Fibroblast of upper back skin (primary cell): ENCODE measurements around the gene C2orf42.
"Not testable (repeated sequence)": the region's sequence is repeated elsewhere in the genome, so short reads cannot be mapped to it uniquely, and the experiment has no call there.

ENCODE experiments used
- DNase-seq: peaks from one replicate; pipeline ENCODE4 v3.0.0-alpha.2; 2013

Gene C2orf42

DNA sequence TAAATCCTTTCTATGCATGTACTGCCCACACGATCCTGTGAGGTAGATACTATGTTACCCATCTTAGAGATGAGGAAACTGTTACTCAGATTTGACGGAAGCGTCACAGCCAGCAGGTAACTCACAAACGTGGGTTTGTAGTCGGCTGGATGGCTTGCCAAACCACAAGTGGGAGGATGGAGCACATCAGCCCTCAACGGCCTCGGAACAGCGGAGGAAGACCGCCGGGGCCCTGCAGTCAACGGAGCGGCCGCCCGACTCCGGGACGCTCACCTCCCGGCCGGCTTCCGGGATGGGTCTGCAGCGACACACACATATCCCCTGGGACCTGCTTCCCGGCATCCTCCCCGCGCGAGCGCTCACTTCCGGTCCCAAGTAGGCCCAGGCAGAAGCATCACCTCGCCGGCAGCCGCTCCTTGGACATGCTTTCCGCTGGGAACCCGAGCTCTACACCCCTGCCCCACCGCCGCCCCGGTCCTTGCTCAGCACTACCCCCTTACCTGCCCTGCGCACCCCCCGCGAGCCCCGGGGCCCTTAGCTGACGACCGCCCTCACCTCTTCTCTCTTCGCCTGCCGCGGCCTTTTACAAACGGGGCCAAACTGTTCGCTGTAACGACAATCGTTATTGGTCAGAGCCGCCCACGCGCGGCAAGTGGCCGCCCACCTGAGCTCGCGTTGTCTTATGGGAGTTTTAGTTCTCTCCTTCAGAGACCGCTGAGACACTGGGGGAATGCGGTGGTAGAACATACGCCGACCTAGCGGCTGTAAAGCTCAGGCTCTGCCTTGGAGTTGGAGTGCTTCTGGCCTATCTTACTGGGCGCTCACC, at the start of gene C2orf42:
Gene C2orf42 (minus strand): TSS at position 602 of the 826 bp plus-strand sequence. CDS start 9,034 bp downstream, outside the sequence.
- DNase-seq: peak; percentile 98

DNA sequence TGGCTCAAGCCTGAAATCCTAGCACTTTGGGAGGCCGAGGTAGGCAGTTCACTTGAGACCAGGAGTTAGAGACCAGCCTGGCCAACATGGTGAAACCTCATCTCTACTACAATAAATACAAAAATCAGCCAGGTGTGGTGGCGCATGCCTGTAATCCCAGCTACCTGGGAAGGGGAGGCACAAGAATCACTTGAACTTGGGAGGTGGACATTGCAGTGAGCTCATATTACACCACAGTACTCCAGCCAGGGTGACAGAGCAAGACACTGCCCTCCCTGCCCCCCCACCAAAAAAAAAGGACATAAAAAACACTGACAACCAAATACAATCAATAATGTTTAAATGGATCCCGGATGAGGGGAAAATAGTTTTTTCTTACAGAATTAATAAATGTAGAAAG, 49.8 kb upstream of the C2orf42 start:
- DNase-seq: no peak

DNA sequence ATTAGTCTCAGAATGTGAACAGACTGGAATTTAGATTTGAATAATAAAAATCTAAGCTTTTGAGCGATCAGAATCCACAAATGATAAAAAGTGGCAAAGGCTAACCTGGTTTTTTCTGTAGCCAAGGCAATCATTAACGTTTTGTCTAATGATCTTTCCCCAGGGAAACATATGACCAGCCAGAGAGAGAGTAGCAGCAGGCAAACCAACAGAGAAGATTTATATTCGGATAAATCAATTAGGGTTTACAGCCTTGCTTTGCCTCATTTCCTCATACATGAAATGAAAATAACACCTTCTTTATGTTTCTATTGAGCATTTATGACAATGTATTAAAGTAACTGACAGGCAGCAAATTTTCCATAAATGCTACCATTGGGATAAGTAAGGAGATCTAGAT, 43.1 kb upstream of the C2orf42 start:
- DNase-seq: no peak

DNA sequence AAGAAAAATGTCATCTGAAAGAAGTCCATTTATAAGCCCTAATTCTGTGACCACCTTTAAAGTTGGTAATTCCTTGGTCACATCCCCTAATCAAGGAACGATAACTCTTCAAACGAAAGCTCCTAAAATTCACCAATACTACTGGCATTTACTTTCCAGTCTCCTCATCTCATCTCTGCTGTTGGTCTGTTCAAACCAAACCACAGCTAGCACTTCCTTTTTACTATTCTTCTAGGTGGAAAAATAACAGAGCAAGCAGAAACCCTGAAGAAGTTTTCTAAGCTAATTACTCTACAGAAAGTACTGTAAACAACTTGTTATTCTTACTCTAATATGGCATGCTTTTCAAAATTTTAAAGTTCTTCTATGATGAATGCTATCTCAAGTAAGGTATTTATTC, 36.0 kb upstream of the C2orf42 start:
- no peak for DNase-seq

DNA sequence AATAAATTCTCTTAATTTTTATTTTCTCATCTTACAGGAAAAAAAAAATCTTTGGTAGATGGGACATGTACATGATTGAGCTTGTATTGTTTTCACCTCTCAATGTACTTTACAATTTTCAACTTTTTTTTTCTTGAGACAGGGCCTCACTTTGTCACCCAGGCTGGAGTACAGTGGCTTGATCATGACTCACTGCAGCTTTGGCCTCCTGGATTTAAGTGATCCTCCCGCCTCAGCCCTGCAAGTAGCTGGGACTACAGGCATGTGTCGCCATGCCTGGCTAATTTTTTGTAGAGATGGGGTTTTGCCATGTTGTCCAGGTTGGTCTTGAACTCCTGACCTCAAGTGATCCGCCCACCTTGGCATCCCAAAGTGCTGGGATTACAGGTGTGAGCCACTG, 32.5 kb upstream of the C2orf42 start:
- not testable (repeated sequence) for DNase-seq

DNA sequence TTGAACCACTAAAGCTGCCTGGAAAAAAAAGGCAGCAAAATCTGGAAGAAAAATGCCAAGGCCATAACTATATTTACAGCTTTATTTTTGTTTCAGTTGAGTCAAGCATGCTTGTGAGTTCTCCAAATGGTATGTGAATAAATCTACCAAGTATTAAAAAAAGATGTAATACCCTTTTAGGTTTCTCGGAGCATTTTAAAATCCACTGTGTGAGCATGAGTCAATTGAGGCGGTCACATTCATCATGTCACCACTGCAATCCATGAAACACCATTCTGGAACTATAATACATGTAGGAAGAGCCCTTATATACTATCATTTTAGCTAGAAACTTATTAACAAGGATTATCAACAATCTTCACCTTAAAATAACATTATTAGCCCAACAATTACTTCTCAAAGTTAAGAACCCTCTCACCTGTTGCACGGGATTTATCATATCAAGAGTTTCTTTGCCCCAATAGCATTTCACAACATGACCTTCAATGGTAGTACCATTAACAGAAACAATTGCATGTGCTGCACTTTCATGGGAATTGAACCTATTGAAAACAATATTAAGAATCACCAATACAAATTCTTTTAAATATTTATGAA, 24.2 kb upstream of the C2orf42 start:
- peak; percentile 95 for DNase-seq

DNA sequence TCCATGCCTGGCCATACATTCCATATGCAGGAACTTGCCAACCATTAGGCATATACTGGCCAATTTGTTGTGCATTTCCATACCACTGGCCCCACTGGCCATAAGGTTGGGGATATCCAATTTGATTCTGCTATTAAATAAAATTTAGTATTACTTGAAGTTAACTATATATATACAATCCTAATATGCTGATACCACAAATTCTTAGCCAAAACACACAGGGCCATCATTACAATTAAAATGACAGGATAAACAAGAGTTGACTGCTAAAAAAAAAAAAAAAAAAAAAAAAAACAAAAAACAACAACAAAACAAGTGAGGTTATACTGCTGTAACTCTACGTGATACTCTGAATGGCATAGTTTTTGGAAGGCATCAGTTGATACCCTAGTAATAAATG, 23.5 kb upstream of the C2orf42 start:
- DNase-seq: no peak

DNA sequence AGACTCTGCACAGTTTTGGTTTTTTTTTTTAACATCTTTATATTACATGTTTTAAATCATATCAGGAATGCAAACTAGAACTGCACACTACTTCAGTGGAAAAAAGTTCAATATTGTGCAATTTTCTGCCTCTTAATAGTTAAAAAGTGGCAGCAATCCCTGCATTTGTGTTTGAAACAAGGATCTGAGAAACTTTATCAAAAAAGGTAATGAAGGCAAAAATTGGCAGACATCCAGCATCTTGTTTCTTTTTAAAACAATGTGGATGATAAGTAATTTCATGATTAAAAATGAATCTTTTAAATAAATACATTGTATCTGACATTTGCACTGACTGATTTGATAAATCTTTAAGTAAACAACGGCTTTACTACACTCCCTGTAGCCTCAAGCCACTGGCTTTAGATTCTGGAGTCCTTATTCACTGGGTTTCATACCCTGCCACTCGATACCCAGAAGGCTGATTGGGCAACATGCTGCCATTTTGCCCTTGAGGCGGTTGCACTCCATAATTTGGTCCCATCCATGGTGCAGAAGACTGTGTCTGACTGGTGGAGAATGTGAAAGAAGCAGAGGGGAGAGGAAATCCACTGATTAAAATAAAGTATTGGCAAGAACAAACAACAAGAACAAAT, 21.6 kb upstream of the C2orf42 start:
- DNase-seq: no peak

DNA sequence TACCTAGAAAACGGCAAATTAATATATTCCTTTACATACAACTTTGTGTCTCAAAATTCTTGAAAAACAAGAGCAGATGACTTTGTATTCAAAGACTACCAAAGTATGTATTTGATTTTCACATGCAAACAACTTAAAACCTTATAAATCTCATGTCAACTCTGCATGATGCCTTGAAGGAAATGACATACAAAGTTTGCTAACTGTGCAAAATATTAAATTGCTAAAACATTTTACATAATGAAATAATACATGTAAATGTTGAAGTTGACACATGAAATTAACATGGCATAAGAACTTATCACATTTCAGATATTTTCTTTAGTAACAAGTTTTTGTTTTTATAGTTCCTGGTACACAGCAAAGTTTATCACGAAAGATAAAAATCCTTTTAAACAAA, 20.8 kb upstream of the C2orf42 start:
- no peak for DNase-seq

DNA sequence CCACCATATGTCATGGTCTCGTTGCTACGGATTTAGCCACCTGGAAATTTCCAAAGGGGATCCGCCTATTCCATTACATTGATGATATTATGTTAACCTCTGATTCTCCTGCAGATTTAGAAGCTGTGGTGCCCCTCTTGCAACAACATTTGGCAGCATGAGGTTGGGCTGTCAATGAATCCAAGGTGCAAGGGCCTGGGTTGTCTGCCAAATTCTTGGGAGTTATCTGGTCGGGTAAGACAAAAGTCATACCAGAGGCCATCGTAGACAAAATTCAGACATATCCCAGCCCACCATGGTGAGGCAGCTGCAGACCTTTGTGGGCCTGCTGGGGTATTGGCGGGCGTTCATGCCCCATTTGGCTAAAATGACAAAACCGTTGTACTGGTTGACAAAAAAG, 13.6 kb upstream of the C2orf42 start:
- no peak for DNase-seq

DNA sequence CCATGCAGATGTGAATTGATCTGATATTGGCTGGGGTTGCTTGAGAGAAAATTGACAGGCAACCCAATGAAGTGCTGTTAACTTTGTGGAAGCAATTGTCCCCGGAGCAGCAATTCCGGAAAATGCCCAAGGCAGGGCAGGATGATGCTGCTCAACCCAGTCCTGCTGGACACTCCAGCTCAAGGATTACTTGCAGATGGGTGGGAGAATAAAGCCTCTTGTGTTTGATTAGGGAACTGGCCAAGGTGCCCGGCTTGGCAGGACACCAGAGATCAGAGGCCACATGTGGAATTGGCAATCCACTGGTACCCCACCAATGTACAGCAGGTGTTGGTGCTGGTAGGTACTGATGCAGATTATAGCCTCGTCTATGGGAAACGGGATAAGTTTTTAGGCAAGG, 12.3 kb upstream of the C2orf42 start:
- no peak for DNase-seq

DNA sequence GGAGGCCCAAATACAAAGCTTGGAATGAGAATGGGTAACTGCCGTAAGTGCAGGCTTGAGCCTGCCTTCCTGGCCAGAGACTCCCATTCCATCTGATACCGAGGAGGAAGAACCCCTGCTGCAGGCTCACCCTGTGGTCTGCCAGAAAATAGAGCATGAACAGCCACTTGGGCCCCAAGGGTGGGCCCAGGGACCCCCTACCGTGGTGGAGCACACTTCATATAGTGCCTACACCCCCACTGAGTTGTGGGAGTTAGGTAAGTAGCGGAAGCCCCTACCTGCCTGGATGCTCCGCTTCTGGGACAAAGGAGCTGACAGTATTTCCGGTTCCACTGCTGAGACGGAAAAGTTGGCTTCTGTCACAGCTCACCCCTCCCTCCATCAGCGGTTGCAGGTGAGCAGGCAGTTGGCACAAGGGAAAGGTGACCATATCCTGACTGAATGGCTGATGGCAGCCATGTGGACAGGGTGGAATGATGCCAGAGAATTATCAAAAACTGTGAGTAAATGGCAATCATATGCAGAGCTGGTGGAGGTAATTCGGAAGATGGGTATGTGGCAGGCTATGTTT, 11.5 kb upstream of the C2orf42 start:
- DNase-seq: no peak

DNA sequence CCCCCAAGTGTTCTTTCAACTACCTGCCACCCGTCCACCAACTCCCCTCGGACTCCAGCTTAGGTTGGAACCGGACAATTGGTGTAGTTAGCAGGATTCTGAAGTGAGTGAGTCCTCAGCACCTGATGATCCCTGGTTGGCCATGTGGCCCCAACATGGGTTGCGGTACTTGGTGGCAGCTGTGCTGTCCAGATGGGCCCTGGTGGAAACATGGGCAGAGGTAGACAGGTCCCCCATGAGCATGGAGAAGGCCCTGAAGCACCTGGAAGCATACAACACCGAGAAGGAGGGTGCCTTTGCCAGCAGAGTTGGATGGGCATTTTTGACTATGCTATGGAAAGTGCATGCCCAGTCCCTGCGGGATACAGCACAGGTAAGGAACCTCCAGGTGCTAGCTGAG, 11.0 kb upstream of the C2orf42 start:
- no peak for DNase-seq

DNA sequence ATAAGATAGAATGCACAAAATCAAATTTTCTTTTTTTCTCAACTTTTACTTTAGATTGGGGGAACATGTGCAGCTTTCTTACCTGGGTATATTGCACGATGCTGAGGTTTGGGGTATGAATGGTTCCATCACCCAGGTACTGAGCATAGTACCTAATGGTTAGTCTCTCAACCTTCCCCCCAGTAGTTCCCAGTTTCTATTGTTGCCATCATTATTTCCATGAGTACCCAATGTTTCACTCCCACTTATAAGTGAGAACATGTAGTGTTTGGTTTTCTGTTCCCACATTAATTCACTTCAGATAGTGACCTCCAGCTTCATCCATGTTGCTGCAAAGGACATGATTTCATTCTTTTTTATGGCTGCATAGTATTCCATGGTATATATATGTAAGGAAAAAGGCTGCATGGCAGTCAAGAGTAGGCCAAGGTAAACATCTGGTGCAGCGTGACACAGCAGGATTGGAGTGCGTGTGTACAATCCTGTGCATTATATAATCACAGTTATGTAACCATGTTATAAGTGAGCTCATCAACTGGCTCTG, 10.5 kb upstream of the C2orf42 start:
- no peak for DNase-seq

DNA sequence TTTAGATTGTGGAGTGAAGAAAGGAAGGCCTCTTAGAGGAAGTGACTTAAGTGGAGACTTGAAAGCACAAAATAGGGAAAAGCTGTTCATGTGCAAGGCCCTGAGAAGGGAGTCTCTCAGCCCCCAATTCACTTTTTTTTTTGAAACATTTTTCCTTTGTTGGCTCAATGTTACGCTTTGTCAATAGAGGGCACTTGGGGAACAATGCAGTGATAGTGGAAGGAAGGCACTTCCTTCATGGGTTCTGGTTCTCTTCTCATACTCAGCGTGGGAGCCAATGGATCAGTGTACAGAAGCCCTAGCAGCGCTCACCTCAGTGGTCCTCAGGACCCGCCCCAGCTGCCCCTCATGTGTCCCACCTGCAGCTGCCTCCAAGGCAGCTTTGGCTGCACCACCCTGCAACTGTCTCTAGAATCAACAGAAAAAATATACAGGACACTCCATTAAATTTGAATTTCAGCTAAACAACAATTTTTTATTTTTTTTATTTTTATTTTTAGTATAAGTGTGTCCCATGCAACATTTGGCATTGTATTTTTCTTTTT, 8.6 kb upstream of the C2orf42 start:
- no peak for DNase-seq

DNA sequence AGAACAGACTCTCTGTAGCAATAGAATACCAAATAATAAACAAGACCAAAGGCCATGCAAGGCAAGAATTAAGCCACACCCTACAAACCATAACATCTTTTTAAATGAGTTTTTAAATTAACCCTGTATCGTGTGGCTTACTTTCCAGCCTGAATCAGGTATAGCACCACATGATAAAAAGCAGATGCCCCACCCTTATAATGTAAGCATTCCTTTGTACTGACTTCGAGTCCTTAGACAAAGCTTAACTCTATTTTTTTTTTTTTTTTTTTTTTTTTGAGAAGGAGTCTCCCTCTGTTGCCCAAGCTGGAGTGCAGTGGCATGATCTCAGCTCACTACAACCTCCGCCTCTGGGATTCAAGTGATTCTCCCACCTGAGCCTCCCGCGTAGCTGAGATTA, 1.7 kb upstream of the C2orf42 start:
- no peak for DNase-seq

DNA sequence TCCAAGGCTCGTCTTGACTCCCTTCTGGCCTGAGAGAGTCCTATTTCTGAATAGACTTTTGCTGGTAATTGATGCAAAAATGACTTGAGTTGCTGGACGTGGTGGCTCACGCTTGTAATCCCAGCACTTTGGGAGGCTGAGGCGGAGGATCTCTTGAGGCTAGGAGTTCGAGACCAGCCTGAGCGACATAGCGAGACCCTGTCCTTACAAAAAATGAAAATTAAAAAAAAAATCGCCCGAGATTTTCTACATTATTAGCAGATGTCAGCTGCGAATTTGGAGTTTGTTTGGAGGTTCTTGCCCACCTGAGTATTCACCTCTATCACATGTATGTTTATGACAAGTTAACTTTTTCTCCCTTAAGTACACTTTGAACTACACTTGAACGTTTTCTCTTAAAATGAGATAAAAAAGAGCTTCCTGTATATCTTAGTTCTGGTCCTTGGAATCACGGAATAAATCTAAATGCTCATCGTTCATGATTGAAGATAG, 471 bp upstream of the C2orf42 start:
- DNase-seq: no peak

DNA sequence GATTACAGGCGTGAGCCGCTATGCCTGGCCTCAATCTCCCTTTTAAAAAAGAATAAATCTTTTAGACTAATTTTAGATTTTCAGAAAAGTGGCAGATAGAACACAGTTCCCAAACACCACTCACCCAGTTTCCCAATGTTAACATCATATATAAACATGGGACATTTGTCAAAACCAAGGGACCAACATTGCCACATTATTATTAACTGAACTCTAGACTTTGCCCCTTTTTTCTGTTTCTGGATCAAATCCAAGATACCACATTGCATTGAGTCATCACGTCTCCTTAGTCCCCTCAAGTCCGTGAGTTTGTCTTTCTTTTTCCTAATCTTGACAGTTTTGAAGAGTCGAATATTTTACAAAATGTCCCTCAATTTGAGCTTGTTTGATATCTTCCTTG, 2.4 kb downstream of the C2orf42 start:
- no peak for DNase-seq

DNA sequence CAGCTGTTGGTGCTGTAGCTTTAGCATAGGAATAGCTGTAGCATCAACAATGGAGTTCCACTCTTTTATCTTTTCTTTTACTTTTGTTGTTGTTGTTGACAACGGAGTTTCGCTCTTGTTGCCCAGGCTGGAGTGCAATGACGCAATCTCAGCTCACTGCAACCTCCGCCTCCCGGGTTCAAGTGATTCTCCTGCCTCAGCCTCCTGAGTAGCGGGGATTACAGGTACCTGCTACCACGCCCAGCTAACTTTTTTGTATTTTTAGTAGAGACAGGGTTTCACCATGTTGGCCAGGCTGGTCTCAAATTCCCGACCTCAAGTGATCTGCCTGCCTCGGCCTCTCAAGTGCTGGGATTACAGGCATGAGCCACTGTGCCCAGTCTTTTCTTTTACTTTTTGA, 3.6 kb downstream of the C2orf42 start:
- DNase-seq: not testable (repeated sequence)

DNA sequence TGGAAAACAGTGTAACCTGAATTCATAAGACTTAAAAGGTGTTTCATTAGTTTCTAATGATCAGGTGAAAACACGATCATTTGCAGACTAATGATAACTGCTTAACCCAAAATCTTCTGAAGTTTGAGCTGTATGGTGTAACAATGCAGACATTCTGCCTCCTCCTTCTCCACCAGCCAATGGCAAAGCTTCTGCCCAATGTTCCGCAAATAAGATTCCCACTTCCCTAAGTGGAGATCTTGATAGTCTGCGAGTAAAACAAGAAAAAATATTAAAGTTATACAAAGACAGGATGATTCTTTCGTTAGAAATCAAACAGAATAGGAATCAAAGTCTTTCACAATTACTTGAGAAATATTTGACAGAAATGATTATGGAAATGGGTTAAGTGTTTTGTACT, 8.1 kb downstream of the C2orf42 start:
- DNase-seq: no peak

DNA sequence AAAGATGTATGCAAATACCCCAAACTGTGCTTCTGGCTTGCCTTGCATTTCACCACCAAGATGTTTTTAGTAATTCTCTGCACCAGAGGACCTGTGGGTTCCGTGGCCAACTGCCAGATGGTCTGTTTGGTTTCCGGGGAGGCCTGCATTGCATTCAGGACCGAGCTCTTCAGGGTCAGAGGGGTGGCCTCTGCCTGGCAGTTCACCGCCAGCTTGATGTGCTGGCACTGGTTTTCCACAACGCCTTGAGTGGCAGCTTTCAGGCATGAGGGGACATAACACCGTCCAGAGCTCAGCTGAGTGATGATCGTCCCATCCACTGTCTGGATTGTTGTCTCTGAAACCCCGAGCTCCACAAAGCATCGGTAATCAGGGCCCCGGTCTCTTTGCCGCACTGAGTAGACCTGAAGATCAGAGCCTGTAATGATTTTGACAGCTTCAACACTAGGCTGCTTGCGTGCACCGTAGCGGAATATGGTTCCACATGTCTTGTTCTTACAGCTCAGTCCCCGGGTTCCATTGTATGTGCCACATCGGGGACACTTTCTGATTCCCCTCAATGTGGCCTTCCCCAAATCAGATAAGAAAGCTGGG, 9.4 kb downstream of the C2orf42 start:
- DNase-seq: no peak

DNA sequence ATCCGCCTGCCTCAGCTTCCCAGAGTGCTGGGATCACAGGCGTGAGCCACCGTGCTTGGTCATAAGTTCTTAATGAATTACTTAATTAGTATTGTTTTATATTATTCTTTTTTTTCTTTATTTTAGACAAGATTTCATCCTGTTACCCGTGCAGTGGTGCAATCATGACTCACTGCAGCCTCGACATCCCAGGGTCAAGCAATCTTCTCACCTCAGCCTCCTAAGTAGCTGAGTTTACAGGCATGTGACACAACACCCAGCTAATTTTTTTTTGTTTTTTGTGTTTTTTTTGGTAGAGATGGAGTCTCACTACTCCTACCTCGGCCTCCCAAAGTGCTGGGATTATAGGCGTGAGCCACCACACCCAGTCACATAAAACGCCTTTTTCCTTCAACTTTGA, 17.3 kb downstream of the C2orf42 start:
- DNase-seq: no peak
